WTC11 (cell line): Measurements from ENCODE around the gene GAB2. TPM values are rescaled to one million over a fixed set of nuclear protein-coding genes. Genes with fewer than 3 reads are reported as not detected.

ENCODE experiments used
- ATAC-seq: fragments of 200-7000 bp; cut with Tn5 transposase; 2 replicates; pipeline ENCODE4 v1.10.0; 2021; ENCODE audit warnings: mild to moderate bottlenecking, moderate library complexity
- CTCF ChIA-PET: fragments of 300-600 bp; sonication (Branson Sonifier 250); formaldehyde crosslinking; loops from one replicate; lab custom pipeline; 2021; ENCODE audit warnings: antibody characterized with exemption; lab: Charles Lee
- POLR2A ChIA-PET: fragments of 350-600 bp; sonication (Branson Sonifier 250); formaldehyde crosslinking; loops from one replicate; lab custom pipeline; 2021; ENCODE audit warnings: antibody characterized with exemption; lab: Charles Lee
- DNase-seq: peaks from one replicate; pipeline ENCODE4 v3.0.0; 2021; ENCODE audit warnings: low spot score
- H3K27ac Mint-ChIP-seq: 2 replicates; pipeline ENCODE4 v1.8.0; 2021; ENCODE audit warnings: mixed read lengths
- H3K27me3 Mint-ChIP-seq: 2 replicates; pipeline ENCODE4 v1.8.0; 2021; ENCODE audit warnings: low read depth, mild to moderate bottlenecking, moderate library complexity, mixed read lengths
- H3K36me3 Mint-ChIP-seq: 2 replicates; pipeline ENCODE4 v1.8.0; 2021; ENCODE audit warnings: mixed read lengths
- H3K4me1 Mint-ChIP-seq: 2 replicates; pipeline ENCODE4 v1.8.0; 2022; ENCODE audit warnings: mixed read lengths
- H3K4me3 Mint-ChIP-seq: 2 replicates; pipeline ENCODE4 v1.8.0; 2021; ENCODE audit warnings: mild to moderate bottlenecking, moderate library complexity, mixed read lengths
- H3K9me3 Mint-ChIP-seq: 2 replicates; pipeline ENCODE4 v1.8.0; 2021; ENCODE audit warnings: mixed read lengths
- ARID4B ChIP-seq: sonication (generic); formaldehyde crosslinking; IDR thresholded peaks from 2 replicates; pipeline ENCODE4 v1.8.0; 2023; ENCODE audit warnings: missing genetic modification reagents, mild to moderate bottlenecking, borderline replicate concordance
- ATF2 ChIP-seq: sonication (generic); formaldehyde crosslinking; IDR thresholded peaks from 2 replicates; pipeline ENCODE4 v1.8.1; 2022; ENCODE audit warnings: low read depth, missing genetic modification reagents, borderline replicate concordance
- ATF6 ChIP-seq: sonication (generic); formaldehyde crosslinking; IDR thresholded peaks from 2 replicates; pipeline ENCODE4 v1.8.1; 2023; ENCODE audit warnings: mild to moderate bottlenecking, missing genetic modification reagents
- CTCF ChIP-seq: fragments of 200-600 bp; IDR thresholded peaks from 2 replicates; pipeline ENCODE4 v1.8.0; 2022; ENCODE audit warnings: antibody characterized with exemption
- ELF4 ChIP-seq: sonication (generic); formaldehyde crosslinking; IDR thresholded peaks from 2 replicates; pipeline ENCODE4 v1.8.1; 2022; ENCODE audit warnings: low read depth, mild to moderate bottlenecking, moderate library complexity, missing genetic modification reagents
- FOXK1 ChIP-seq: sonication (generic); formaldehyde crosslinking; IDR thresholded peaks from 2 replicates; pipeline ENCODE4 v1.8.0; 2022; ENCODE audit warnings: mild to moderate bottlenecking, moderate library complexity, missing genetic modification reagents
- GABPB1 ChIP-seq: sonication (generic); formaldehyde crosslinking; IDR thresholded peaks from 2 replicates; pipeline ENCODE4 v1.8.1; 2023; ENCODE audit warnings: mild to moderate bottlenecking, missing genetic modification reagents
- JAZF1 ChIP-seq: fragments of 250-450 bp; sonication (Bioruptor Pico); IDR thresholded peaks from 2 replicates; pipeline ENCODE4 v1.9.0; 2021; ENCODE audit warnings: moderate library complexity, mild to moderate bottlenecking, inconsistent platforms
- NFATC4 ChIP-seq: fragments of 250-450 bp; sonication (Bioruptor Pico); IDR thresholded peaks from 2 replicates; pipeline ENCODE4 v1.9.0; 2021; ENCODE audit warnings: mild to moderate bottlenecking
- PRDM15 ChIP-seq: sonication (generic); formaldehyde crosslinking; IDR thresholded peaks from 2 replicates; pipeline ENCODE4 v1.8.0; 2022; ENCODE audit warnings: missing genetic modification reagents
- PRRX2 ChIP-seq: fragments of 250-450 bp; sonication (Bioruptor Pico); IDR thresholded peaks from 2 replicates; pipeline ENCODE4 v1.8.0; 2021; ENCODE audit warnings: mild to moderate bottlenecking
- RORB ChIP-seq: fragments of 250-450 bp; sonication (Bioruptor Pico); IDR thresholded peaks from 2 replicates; pipeline ENCODE4 v1.9.0; 2021; ENCODE audit warnings: mild to moderate bottlenecking
- STAT6 ChIP-seq: sonication (generic); formaldehyde crosslinking; conservative IDR thresholded peaks from 2 replicates; pipeline ENCODE4 v1.8.1; 2023; ENCODE audit warnings: mild to moderate bottlenecking, low read depth, missing genetic modification reagents, moderate library complexity
- TEAD1 ChIP-seq: sonication (generic); formaldehyde crosslinking; IDR thresholded peaks from 2 replicates; pipeline ENCODE4 v1.8.0; 2022; ENCODE audit warnings: mild to moderate bottlenecking, missing genetic modification reagents
- ZBTB43 ChIP-seq: sonication (generic); formaldehyde crosslinking; IDR thresholded peaks from 2 replicates; pipeline ENCODE4 v1.8.1; 2023; ENCODE audit warnings: mild to moderate bottlenecking, missing genetic modification reagents
- ZNF138 ChIP-seq: sonication (generic); formaldehyde crosslinking; conservative IDR thresholded peaks from 2 replicates; pipeline ENCODE4 v1.8.1; 2022; ENCODE audit warnings: mild to moderate bottlenecking, moderate library complexity, missing genetic modification reagents
- total RNA-seq: library from RNA; stranded (reverse); gene quantifications from 3 replicates; pipeline ENCODE4 v1.2.3, GENCODE V29; 2021

Gene GAB2
- total RNA-seq, 1 experiment from 2014 or later = 10.6 TPM

GRCh38 chr11:78420255-78420764 is 2.7 kb upstream of the GAB2 start:
- Mint-ChIP-seq H3K27me3 (peaks cover 26% of the 10 kb centered on the region), H3K27ac (no peak overlapping the region), H3K9me3 (no peaks in the 10 kb centered on the region), H3K4me1 (peaks cover 47% of the 10 kb centered on the region), H3K4me3 (peak overlapping the region; percentile 5; the same call in 1 of the 2 replicates)
- POLR2A ChIA-PET = no interaction called here
- peak; percentile 72 for DNase-seq
- TF ChIP-seq ZNF138 (CRISPR knock-in tag) (no peak), CTCF (peak; percentile 59; the same call in 1 of the 2 replicates)
- TF ChIP-seq, all 79 proteins: peak for 1
- no peaks in the 10 kb centered on the region for H3K36me3 Mint-ChIP-seq
- 0 out of 2 replicates have a peak, but pooled peaks have one; percentile 2 for ATAC-seq
- CTCF ChIA-PET = interaction anchor here (0.5 to 1.7 kb wide), 8 partner anchors 9 to 439 kb away, joined by 3 to 12 read pairs (median 4); no protein-coding TSS in a partner anchor

- Mint-ChIP-seq H3K4me3 (peak overlapping the region; percentile 82), H3K27ac (no peak overlapping the region), H3K27me3 (peaks cover 26% of the 10 kb centered on the region), H3K36me3 (no peaks in the 10 kb centered on the region), H3K4me1 (peaks cover 37% of the 10 kb centered on the region), H3K9me3 (no peaks in the 10 kb centered on the region)
- POLR2A ChIA-PET = no interaction called here
- CTCF ChIA-PET = interaction anchor here (0.7 to 4.0 kb wide), 5 partner anchors 9 to 191 kb away, joined by 3 to 33 read pairs (median 7); no protein-coding TSS in a partner anchor
- DNase-seq = no peak
- no peak for ATAC-seq
- no peak for TF ChIP-seq JAZF1 (CRISPR knock-in tag)
- TF ChIP-seq TEAD1 (CRISPR knock-in tag) = no peak
- no peak for TF ChIP-seq ZBTB43 (CRISPR knock-in tag)
- no peak for TF ChIP-seq ARID4B (CRISPR knock-in tag)
- no peak for TF ChIP-seq RORB (CRISPR knock-in tag)
- TF ChIP-seq PRRX2 = no peak
- TF ChIP-seq ATF6 (CRISPR knock-in tag) = no peak
- TF ChIP-seq PRDM15 = no peak
- no peak for TF ChIP-seq ATF2 (CRISPR knock-in tag)
- TF ChIP-seq GABPB1 (CRISPR knock-in tag) = no peak
- no peak for TF ChIP-seq ELF4 (CRISPR knock-in tag)
- no peak for TF ChIP-seq FOXK1 (CRISPR knock-in tag)
- no peak for TF ChIP-seq NFATC4 (CRISPR knock-in tag)
- no peak for TF ChIP-seq STAT6 (CRISPR knock-in tag)
Observed at GRCh38 chr11:78419327-78419726, 1.7 kb upstream of the GAB2 start.
